H54 (cell line): Measurements from ENCODE around the gene DST.
A peak's percentile ranks its signal among the peaks of the same experiment; 100 is the strongest.
"Not testable (repeated sequence)": the region's sequence is repeated elsewhere in the genome, so short reads cannot be mapped to it uniquely, and the experiment has no call there.

Experiments
- DNase-seq: peaks from one replicate; pipeline ENCODE4 v3.0.0; 2011; ENCODE audit warnings: low spot score, mixed read lengths; ENCODE audit not compliant: insufficient read length
- FAIRE-seq: peaks from 3 replicates; lab custom pipeline; 2011; peaks lifted over from hg19 to GRCh38; lab: Jason Lieb, UNC
- POLR2A ChIP-seq: IDR thresholded peaks from 2 replicates; pipeline ENCODE4 v1.6.1; 2011; ENCODE audit warnings: low read depth, mild to moderate bottlenecking, low read length

DST gene

GRCh38 chr6:56510984-56511531 lies 131.6 kb downstream of the DST start:
- TF ChIP-seq POLR2A = no peak
- FAIRE-seq (peak; percentile 36), DNase-seq (no peak)

GRCh38 chr6:56509031-56509430 lies 133.7 kb downstream of the DST start:
- no peak for TF ChIP-seq POLR2A
- no peak for FAIRE-seq
- no peak for DNase-seq

- no peak for TF ChIP-seq POLR2A
- FAIRE-seq (no peak), DNase-seq (no peak)
Observed at GRCh38 chr6:56507517-56507916, 135.2 kb downstream of the DST start.

GRCh38 chr6:56505512-56506260 lies 137.0 kb downstream of the DST start:
- FAIRE-seq = no peak
- DNase-seq = no peak
- no peak for TF ChIP-seq POLR2A

GRCh38 chr6:56501993-56502392 lies 140.7 kb downstream of the DST start:
- FAIRE-seq = no peak
- TF ChIP-seq POLR2A = no peak
- no peak for DNase-seq

GRCh38 chr6:56499095-56499494 lies 143.6 kb downstream of the DST start:
- no peak for DNase-seq
- FAIRE-seq = peak; percentile 83
- no peak for TF ChIP-seq POLR2A

- peak; percentile 27 for FAIRE-seq
- no peak for TF ChIP-seq POLR2A
Observed at GRCh38 chr6:56497691-56498090, 145.0 kb downstream of the DST start.

GRCh38 chr6:56497240-56497639 lies 145.4 kb downstream of the DST start:
- TF ChIP-seq POLR2A = no peak
- DNase-seq (no peak), FAIRE-seq (no peak)

More at GRCh38 chr6:56497691-56498090, 145.0 kb downstream of the DST start:
- no peak for DNase-seq

- not testable (repeated sequence) for DNase-seq, FAIRE-seq
Observed at GRCh38 chr6:56496650-56497049, 146.0 kb downstream of the DST start.

- FAIRE-seq = no peak
- TF ChIP-seq POLR2A = no peak
- no peak for DNase-seq
Observed at GRCh38 chr6:56495654-56496053, 147.0 kb downstream of the DST start.

- peak; percentile 96 for FAIRE-seq
- no peak for DNase-seq
- TF ChIP-seq POLR2A = no peak
Observed at GRCh38 chr6:56491606-56492328, 150.9 kb downstream of the DST start.

GRCh38 chr6:56490993-56491392 lies 151.7 kb downstream of the DST start:
- TF ChIP-seq POLR2A = no peak
- DNase-seq (no peak), FAIRE-seq (peak; percentile 93)

GRCh38 chr6:56489559-56489958 lies 153.1 kb downstream of the DST start:
- DNase-seq (no peak), FAIRE-seq (peak; percentile 48)

GRCh38 chr6:56488281-56488680 lies 154.4 kb downstream of the DST start:
- FAIRE-seq = no peak
- no peak for DNase-seq
- TF ChIP-seq POLR2A = no peak

More at GRCh38 chr6:56489559-56489958, 153.1 kb downstream of the DST start:
- no peak for TF ChIP-seq POLR2A
